Aorta (tissue), 5 donors: ENCODE measurements around the gene RAB8A. TPM values are rescaled to one million over a fixed set of nuclear protein-coding genes. Genes with fewer than 3 reads are reported as not detected.

ENCODE experiments used
- ATAC-seq: fragments of 200-7000 bp; cut with Tn5 transposase; one replicate; pipeline ENCODE4 v1.9.1; 2022; ENCODE audit warnings: moderate library complexity; ENCODE audit not compliant: low FRiP score
- DNase-seq, 2 donors: peaks; one replicate each; pipeline ENCODE4 v3.0.0-alpha.2; 2020
- H3K27ac ChIP-seq, 2 donors: one replicate each; pipeline ENCODE4 v1.5.1; 2013; ENCODE audit warnings: low read length in 2 of 2, mild to moderate bottlenecking in 2 of 2, moderate library complexity in 2 of 2, control low read depth in 1 of 2, inconsistent platforms in 1 of 2, low read depth in 1 of 2
- H3K27me3 ChIP-seq, 2 donors: one replicate each; pipeline ENCODE4 v1.6.1; 2013; ENCODE audit warnings: control low read depth in 1 of 2, low read length in 1 of 2, mild to moderate bottlenecking in 1 of 2, moderate library complexity in 1 of 2; ENCODE audit not compliant: insufficient read depth in 2 of 2, control insufficient read depth in 1 of 2
- H3K36me3 ChIP-seq, 2 donors: one replicate each; pipeline ENCODE4 v1.6.1; 2013; ENCODE audit warnings: control low read depth in 1 of 2, low read length in 1 of 2, mild to moderate bottlenecking in 1 of 2; ENCODE audit not compliant: insufficient read depth in 2 of 2, control insufficient read depth in 1 of 2
- H3K4me1 ChIP-seq, 2 donors: one replicate each; pipeline ENCODE4 v1.6.1; 2013; ENCODE audit warnings: low read length in 2 of 2, control low read depth in 1 of 2, mild to moderate bottlenecking in 1 of 2, moderate library complexity in 1 of 2; ENCODE audit not compliant: insufficient read depth in 2 of 2, control insufficient read depth in 1 of 2
- H3K4me3 ChIP-seq, 2 donors: one replicate each; pipeline ENCODE4 v1.5.1; 2013; ENCODE audit warnings: low read length in 2 of 2, control low read depth in 1 of 2, mild to moderate bottlenecking in 1 of 2
- H3K9me3 ChIP-seq: one replicate; pipeline ENCODE4 v1.6.1; 2013; ENCODE audit warnings: mild to moderate bottlenecking, low read length; ENCODE audit not compliant: control insufficient read depth
- WGBS, 2 donors: extraction: QIAGEN DNeasy Blood & Tissue Kit; methylation state at CpG; one replicate each; pipeline ENCODE4 v1.1.7; 2013; 5-methylcytosine and 5-hydroxymethylcytosine counted together
- intact Hi-C, 2 donors: fragments of 100-400 bp; cut with DNase I; formaldehyde crosslinking; loops; one replicate each; pipeline versions ENCODE4 v1.14.2 to v1.15.0; 2022
- polyA plus RNA-seq, 2 donors: library from polyadenylated mRNA; stranded (reverse); fragments of 200-250 nt; gene quantifications; one replicate each; pipeline ENCODE4 v1.2.3, GENCODE V29; 2013
- total RNA-seq, 2 donors: library from RNA; stranded (reverse); fragmentation: NEBNext Ultra II Directional; extraction: Animal tissue kit (Norgen Biotek cat#: 25700); gene quantifications; one replicate each; pipeline ENCODE4 v1.2.1, GENCODE V29; 2021
- donor health status: healthy with polysubstance abuse.
- donor health status: Bipolar disorder and iron deficiency.
- donor health status: DM: no; HTN: no; CAD: no.
- donor health status: DM: no; HTN: no; CAD: no.
- donor health status: DM: yes; HTN: yes; CAD: no.

RAB8A gene
- total and polyA plus RNA-seq, 4 donors = 17.6 to 56.7 (median 40.8) TPM

- intact Hi-C loops = no loop called here
Measured at GRCh38 chr19:16124953-16125352, 13.3 kb downstream of the RAB8A start.

GRCh38 chr19:16125737-16126495, 14.2 kb downstream of the RAB8A start:
- Histone ChIP-seq H3K4me3 (no peak overlapping the region), H3K27ac (no peak overlapping the region), H3K4me1 (no peaks in the 10 kb centered on the region), H3K27me3 (no peaks in the 10 kb centered on the region), H3K36me3 (peaks cover 0 to 15% of the 10 kb centered on the region in 2 donors), H3K9me3 (no peaks in the 10 kb centered on the region)
- no peak for DNase-seq
- ATAC-seq = no peak
- intact Hi-C loops = no loop called here
- WGBS, 2 donors = 77 to 78% methylated on average over 10 of the region's 10 CpGs

More at GRCh38 chr19:16124953-16125352, 13.3 kb downstream of the RAB8A start:
- Histone ChIP-seq H3K4me3 (no peak overlapping the region), H3K27ac (no peak overlapping the region), H3K27me3 (no peaks in the 10 kb centered on the region), H3K4me1 (no peaks in the 10 kb centered on the region), H3K36me3 (peaks cover 0 to 15% of the 10 kb centered on the region in 2 donors), H3K9me3 (no peaks in the 10 kb centered on the region)
- ATAC-seq (no peak), DNase-seq (no peak)
- 88 to 89% methylated on average over 14 of the region's 14 CpGs for WGBS, 2 donors

GRCh38 chr19:16127080-16127479, 15.4 kb downstream of the RAB8A start:
- Histone ChIP-seq H3K9me3 (no peaks in the 10 kb centered on the region), H3K36me3 (peaks cover 0 to 13% of the 10 kb centered on the region in 2 donors), H3K4me3 (no peak overlapping the region), H3K27me3 (no peaks in the 10 kb centered on the region), H3K4me1 (no peaks in the 10 kb centered on the region), H3K27ac (no peak overlapping the region)
- DNase-seq (no peak), ATAC-seq (no peak)
- intact Hi-C loops = no loop called here
- 82 to 91% methylated on average over 11 of the region's 11 CpGs for WGBS, 2 donors

- intact Hi-C loops = no loop called here
Measured at GRCh38 chr19:16127776-16128371, 16.2 kb downstream of the RAB8A start.

GRCh38 chr19:16131648-16132047, 20.0 kb downstream of the RAB8A start:
- no peaks in the 10 kb centered on the region for H3K9me3 ChIP-seq
- no peaks in the 10 kb centered on the region for H3K27me3 ChIP-seq
- 89 to 97% methylated on average over 3 of the region's 3 CpGs for WGBS, 2 donors
- intact Hi-C loops = no loop called here
- ATAC-seq = no peak
- peaks cover 0 to 14% of the 10 kb centered on the region in 2 donors for H3K36me3 ChIP-seq
- no peak for DNase-seq
- H3K27ac ChIP-seq = no peak overlapping the region
- no peak overlapping the region for H3K4me3 ChIP-seq
- no peaks in the 10 kb centered on the region for H3K4me1 ChIP-seq

More at GRCh38 chr19:16127776-16128371, 16.2 kb downstream of the RAB8A start:
- ATAC-seq = no peak
- H3K4me1 ChIP-seq = no peaks in the 10 kb centered on the region
- peaks cover 0 to 14% of the 10 kb centered on the region in 2 donors for H3K36me3 ChIP-seq
- no peak for DNase-seq
- WGBS, 2 donors = 89% methylated on average over 21 of the region's 21 CpGs
- no peaks in the 10 kb centered on the region for H3K27me3 ChIP-seq
- H3K27ac ChIP-seq = no peak overlapping the region
- H3K9me3 ChIP-seq = no peaks in the 10 kb centered on the region
- no peak overlapping the region for H3K4me3 ChIP-seq

GRCh38 chr19:16133818-16134217, 22.1 kb downstream of the RAB8A start:
- H3K4me1 ChIP-seq = no peaks in the 10 kb centered on the region
- H3K27me3 ChIP-seq = no peaks in the 10 kb centered on the region
- no peak overlapping the region for H3K27ac ChIP-seq
- H3K9me3 ChIP-seq = no peaks in the 10 kb centered on the region
- H3K36me3 ChIP-seq = peaks cover 0 to 12% of the 10 kb centered on the region in 2 donors
- 96% methylated on average over 4 of the region's 4 CpGs for WGBS, 2 donors
- DNase-seq = no peak
- intact Hi-C loops = no loop called here
- H3K4me3 ChIP-seq = no peak overlapping the region
- ATAC-seq = no peak

- intact Hi-C loops = no loop called here
- peaks cover 0 to 8% of the 10 kb centered on the region in 2 donors for H3K36me3 ChIP-seq
- no peaks in the 10 kb centered on the region for H3K9me3 ChIP-seq
- H3K4me1 ChIP-seq = no peaks in the 10 kb centered on the region
- H3K27ac ChIP-seq = no peak overlapping the region
- no peak for DNase-seq
- WGBS, 2 donors = 84 to 85% methylated on average over 7 of the region's 7 CpGs
- H3K27me3 ChIP-seq = no peaks in the 10 kb centered on the region
- no peak for ATAC-seq
- H3K4me3 ChIP-seq = no peak overlapping the region
Measured at GRCh38 chr19:16134510-16134909, 22.8 kb downstream of the RAB8A start.

- DNase-seq = no peak
- Histone ChIP-seq H3K4me3 (no peak overlapping the region), H3K36me3 (peaks cover 0 to 5% of the 10 kb centered on the region in 2 donors), H3K27me3 (no peaks in the 10 kb centered on the region), H3K9me3 (no peaks in the 10 kb centered on the region), H3K27ac (no peak overlapping the region), H3K4me1 (no peaks in the 10 kb centered on the region)
- intact Hi-C loops = no loop called here
- ATAC-seq = no peak
- WGBS, 2 donors = 86 to 89% methylated on average over 4 of the region's 4 CpGs
Measured at GRCh38 chr19:16135430-16136127, 23.9 kb downstream of the RAB8A start.
